Transverse colon (tissue), 4 donors: ENCODE results near the gene ALKBH2. TPM values are rescaled to one million over a fixed set of nuclear protein-coding genes. Genes with fewer than 3 reads are reported as not detected.

Experiments
- DNase-seq: peaks from one replicate; pipeline ENCODE4 v3.0.0-alpha.2; 2019
- H3K27ac ChIP-seq, 4 donors: fragments of 200-600 bp; sonication (generic); 2 replicates each; pipeline ENCODE4 v1.5.1; 2016 to 2018; ENCODE audit warnings: inconsistent platforms in 4 of 4
- H3K27me3 ChIP-seq: fragments of 200-600 bp; sonication (generic); 2 replicates; pipeline ENCODE4 v1.5.1; 2017; ENCODE audit warnings: inconsistent platforms
- H3K36me3 ChIP-seq, 4 donors: fragments of 200-600 bp; sonication (generic); 2 replicates each; pipeline ENCODE4 v1.5.1; 2017 to 2019; ENCODE audit warnings: inconsistent platforms in 4 of 4
- H3K4me1 ChIP-seq, 4 donors: fragments of 200-600 bp; sonication (generic); 2 replicates each; pipeline ENCODE4 v1.5.1; 2017 to 2020; ENCODE audit warnings: inconsistent platforms in 4 of 4
- H3K4me3 ChIP-seq, 4 donors: fragments of 200-600 bp; sonication (generic); 1 replicate in 1 of 4; 2 replicates in 3 of 4; pipeline versions ENCODE4 v1.5.1 to v1.6.1; 2017 to 2019; ENCODE audit warnings: inconsistent platforms in 4 of 4
- H3K9me3 ChIP-seq, 2 donors: fragments of 200-600 bp; sonication (generic); 2 replicates each; pipeline ENCODE4 v1.5.1; 2017 to 2019; ENCODE audit warnings: inconsistent platforms in 2 of 2
- CTCF ChIP-seq, 5 experiments: fragments of 200-600 bp in 3 of 5; fragments of 450-650 bp in 2 of 5; sonication (generic) in 3 of 5; IDR thresholded peaks; 1 replicate in 2 of 5; 2 replicates in 3 of 5; pipeline ENCODE4 v1.5.1; 2016 to 2017; ENCODE audit warnings: antibody characterized with exemption in 5 of 5, inconsistent platforms in 3 of 5, mild to moderate bottlenecking in 2 of 5, moderate library complexity in 1 of 5
- EP300 ChIP-seq: sonication (generic); formaldehyde crosslinking; IDR thresholded peaks from one replicate; pipeline ENCODE4 v1.6.1; 2017; ENCODE audit warnings: antibody characterized with exemption, low read depth
- POLR2A ChIP-seq: fragments of 450-650 bp; IDR thresholded peaks from one replicate; pipeline ENCODE4 v1.6.1; 2016; ENCODE audit warnings: antibody characterized with exemption, mild to moderate bottlenecking, moderate library complexity
- POLR2AphosphoS5 ChIP-seq, 3 donors: sonication (generic); formaldehyde crosslinking; IDR thresholded peaks; one replicate each; pipeline ENCODE4 v1.6.1; 2016; ENCODE audit warnings: antibody characterized with exemption in 3 of 3
- WGBS, 2 donors: methylation state at CpG; one replicate each; pipeline ENCODE4 v1.1.5; 2018; ENCODE audit warnings: low coverage in 1 of 2; 5-methylcytosine and 5-hydroxymethylcytosine counted together
- in situ Hi-C, 4 donors: fragments of 200-750 bp; cut with MboI; loops; one replicate each; pipeline versions ENCODE4 v1.15.0 to v1.15.1; 2017; ENCODE audit warnings: low sequenced_read_pairs in 3 of 4, low pct_ligation_motif_present in 1 of 4, low pct_unique_long_range_greater_than_20kb in 1 of 4
- intact Hi-C: fragments of 100-400 bp; cut with DNase I; formaldehyde crosslinking; loops from one replicate; pipeline ENCODE4 v1.15.1; 2023; ENCODE audit warnings: low total_unique reads
- total RNA-seq, 4 donors: library from RNA; depleted of rRNA; stranded (reverse); fragments of >200 nt; gene quantifications; one replicate each; pipeline ENCODE4 v1.1.0, GENCODE V29; 2016

The ALKBH2 gene
- total RNA-seq, 4 donors from 2014 or later: 3.4 to 11.1 (median 7.1) TPM; not detected in 1

GRCh38 chr12:109137055-109137454 is 43.8 kb upstream of the ALKBH2 start:
- Histone ChIP-seq H3K4me1 (peaks cover 0 to 8% (median 0%) of the 10 kb centered on the region in 4 donors), H3K27ac (peak overlapping the region; percentile 6 to 33 (median 22)), H3K4me3 (no peak overlapping the region), H3K9me3 (no peaks in the 10 kb centered on the region), H3K27me3 (no peaks in the 10 kb centered on the region), H3K36me3 (peaks cover 0 to 6% (median 2%) of the 10 kb centered on the region in 4 donors)
- TF ChIP-seq EP300 (no peak), CTCF (IDR thresholded peaks at IDR 0.05) (no peak), POLR2A (no peak), POLR2AphosphoS5 (IDR thresholded peaks at IDR 0.05) (no peak)
- DNase-seq: no peak
- intact Hi-C loops (no loop called here), in situ Hi-C loops (no loop called here)
- 60 to 83% methylated on average over 2 of the region's 2 CpGs for WGBS, 2 donors

GRCh38 chr12:109134186-109134917 is 41.1 kb upstream of the ALKBH2 start:
- in situ Hi-C loops: no loop called here
- H3K4me3 ChIP-seq: no peak overlapping the region
- 43 to 51% methylated on average over 1 to 6 of the region's 6 CpGs for WGBS, 2 donors
- no peak for DNase-seq
- peak overlapping the region in 3 of 4 donors; percentile 30 to 53 (median 36) for H3K27ac ChIP-seq
- intact Hi-C loops: no loop called here
- H3K27me3 ChIP-seq: no peaks in the 10 kb centered on the region
- TF ChIP-seq POLR2A (no peak), CTCF (IDR thresholded peaks at IDR 0.05) (peak; percentile 30 to 49 (median 41))
- peaks cover 0 to 3% (median 0%) of the 10 kb centered on the region in 4 donors for H3K36me3 ChIP-seq
- H3K9me3 ChIP-seq: no peaks in the 10 kb centered on the region
- H3K4me1 ChIP-seq: peaks cover 0 to 8% (median 0%) of the 10 kb centered on the region in 4 donors

- Histone ChIP-seq H3K36me3 (peaks cover 0 to 3% (median 0%) of the 10 kb centered on the region in 4 donors), H3K27me3 (no peaks in the 10 kb centered on the region), H3K4me3 (no peak overlapping the region), H3K4me1 (peaks cover 0 to 3% (median under 1%) of the 10 kb centered on the region in 4 donors), H3K27ac (peak overlapping the region; percentile 7 to 79 (median 57)), H3K9me3 (no peaks in the 10 kb centered on the region)
- intact Hi-C loops: loop anchor here (1.0 kb wide), 1 partner anchor 32 kb away; no protein-coding TSS in a partner anchor
- 53 to 71% methylated on average over 3 to 24 of the region's 24 CpGs for WGBS, 2 donors
- in situ Hi-C loops: no loop called here
- DNase-seq: peak; percentile 44
- TF ChIP-seq POLR2AphosphoS5 (IDR thresholded peaks at IDR 0.05) (no peak), EP300 (no peak), CTCF (IDR thresholded peaks at IDR 0.05) (no peak), POLR2A (no peak)
Observed at GRCh38 chr12:109131154-109132050, 38.1 kb upstream of the ALKBH2 start.
